ENCODE measurements around the gene ADAMTSL2. TPM values are rescaled to one million over a fixed set of nuclear protein-coding genes. Genes with fewer than 3 reads are reported as not detected.

Gene ADAMTSL2
- total RNA-seq, 1 donor from 2014 or later, result not detected

- intact Hi-C loops (cut with micrococcal nuclease), result no loop called here
Measured at GRCh38 chr9:133516256-133516960, 18.1 kb upstream of the ADAMTSL2 start.

GRCh38 chr9:133516961-133517350 lies 17.5 kb upstream of the ADAMTSL2 start:
- intact Hi-C loops (cut with micrococcal nuclease), result no loop called here

GRCh38 chr9:133517711-133518110 lies 16.8 kb upstream of the ADAMTSL2 start:
- intact Hi-C loops (cut with micrococcal nuclease), result no loop called here

- intact Hi-C loops (cut with micrococcal nuclease), result no loop called here
Measured at GRCh38 chr9:133518200-133518599, 16.3 kb upstream of the ADAMTSL2 start.

- intact Hi-C loops (cut with micrococcal nuclease), result no loop called here
Measured at GRCh38 chr9:133518706-133519449, 15.6 kb upstream of the ADAMTSL2 start.

- intact Hi-C loops (cut with micrococcal nuclease), result no loop called here
Measured at GRCh38 chr9:133519693-133520092, 14.8 kb upstream of the ADAMTSL2 start.

- intact Hi-C loops (cut with micrococcal nuclease), result no loop called here
Measured at GRCh38 chr9:133520121-133520835, 14.2 kb upstream of the ADAMTSL2 start.

GRCh38 chr9:133521122-133522072 lies 13.1 kb upstream of the ADAMTSL2 start:
- intact Hi-C loops (cut with micrococcal nuclease), result no loop called here

GRCh38 chr9:133522073-133522910 lies 12.2 kb upstream of the ADAMTSL2 start:
- intact Hi-C loops (cut with micrococcal nuclease), result no loop called here

- intact Hi-C loops (cut with micrococcal nuclease), result no loop called here
Measured at GRCh38 chr9:133523106-133523505, 11.4 kb upstream of the ADAMTSL2 start.

GRCh38 chr9:133524146-133524545 lies 10.4 kb upstream of the ADAMTSL2 start:
- intact Hi-C loops (cut with micrococcal nuclease), result no loop called here

- intact Hi-C loops (cut with micrococcal nuclease), result no loop called here
Measured at GRCh38 chr9:133524679-133525228, 9.8 kb upstream of the ADAMTSL2 start, which contains the start of gene MYMK. Gene MYMK, minus strand, starts transcription at chr9:133524959. Its CDS starts 115 bp downstream, at chr9:133524844.

- intact Hi-C loops (cut with micrococcal nuclease), result no loop called here
Measured at GRCh38 chr9:133525677-133526076, 8.8 kb upstream of the ADAMTSL2 start.

- intact Hi-C loops (cut with micrococcal nuclease), result no loop called here
Measured at GRCh38 chr9:133526721-133527321, 7.7 kb upstream of the ADAMTSL2 start.

- intact Hi-C loops (cut with micrococcal nuclease), result no loop called here
Measured at GRCh38 chr9:133527444-133527920, 7.0 kb upstream of the ADAMTSL2 start.

GRCh38 chr9:133528001-133528875 lies 6.3 kb upstream of the ADAMTSL2 start:
- intact Hi-C loops (cut with micrococcal nuclease), result no loop called here

- intact Hi-C loops (cut with micrococcal nuclease), result no loop called here
Measured at GRCh38 chr9:133528876-133529241, 5.6 kb upstream of the ADAMTSL2 start.

GRCh38 chr9:133529457-133529856 lies 5.0 kb upstream of the ADAMTSL2 start:
- intact Hi-C loops (cut with micrococcal nuclease), result no loop called here
